Mononuclear cell (primary cell): ENCODE data around the gene HELZ2. TPM values are rescaled to one million over a fixed set of nuclear protein-coding genes. Genes with fewer than 3 reads are reported as not detected.

Source experiments
- H3K27me3 ChIP-seq: 2 replicates; pipeline ENCODE4 v1.6.0; 2011; ENCODE audit warnings: low read length, control low read depth; ENCODE audit not compliant: insufficient read depth
- H3K4me1 ChIP-seq: 2 replicates; pipeline ENCODE4 v1.5.1; 2011; ENCODE audit warnings: mild to moderate bottlenecking, low read length, control low read depth; ENCODE audit not compliant: insufficient read depth
- H3K4me3 ChIP-seq: 2 replicates; pipeline ENCODE4 v1.5.1; 2011; ENCODE audit warnings: mild to moderate bottlenecking, low read length, moderate library complexity
- H3K9me3 ChIP-seq: 2 replicates; pipeline ENCODE4 v1.5.1; 2011; ENCODE audit warnings: low read depth, mild to moderate bottlenecking, control low read depth, low read length
- total RNA-seq: library from RNA; depleted of rRNA; stranded (reverse); fragments of >200 nt; gene quantifications from one replicate; pipeline ENCODE4 v1.2.3, GENCODE V29; 2012

Gene HELZ2
- total RNA-seq, 1 donor: 49.0 TPM

DNA sequence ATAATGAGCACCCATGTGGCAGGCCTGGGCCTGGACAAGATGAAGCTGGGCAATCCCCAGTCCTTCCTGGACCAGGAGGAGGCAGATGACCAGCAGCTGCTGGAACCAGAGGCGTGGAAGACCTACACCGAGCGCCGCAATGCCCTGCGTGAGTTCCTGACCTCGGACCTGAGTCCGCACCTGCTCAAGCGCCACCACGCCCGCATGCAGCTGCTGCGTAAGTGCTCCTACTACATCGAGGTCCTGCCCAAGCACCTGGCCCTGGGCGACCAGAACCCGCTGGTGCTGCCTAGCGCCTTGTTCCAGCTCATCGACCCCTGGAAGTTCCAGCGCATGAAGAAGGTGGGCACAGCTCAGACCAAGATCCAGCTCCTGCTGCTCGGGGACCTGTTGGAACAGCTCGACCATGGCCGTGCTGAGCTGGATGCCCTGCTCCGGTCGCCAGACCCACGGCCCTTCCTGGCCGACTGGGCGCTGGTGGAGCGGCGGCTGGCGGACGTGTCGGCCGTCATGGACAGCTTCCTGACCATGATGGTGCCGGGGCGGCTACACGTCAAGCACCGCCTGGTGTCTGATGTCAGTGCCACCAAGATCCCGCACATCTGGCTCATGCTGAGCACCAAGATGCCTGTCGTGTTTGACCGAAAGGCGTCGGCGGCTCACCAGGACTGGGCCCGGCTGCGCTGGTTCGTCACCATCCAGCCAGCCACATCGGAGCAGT is 18.2 kb downstream of the HELZ2 start:
- H3K9me3 ChIP-seq: no peaks in the 10 kb centered on the region
- H3K4me1 ChIP-seq: peaks cover 21% of the 10 kb centered on the region
- H3K27me3 ChIP-seq: no peaks in the 10 kb centered on the region
- H3K4me3 ChIP-seq: no peak overlapping the region

DNA sequence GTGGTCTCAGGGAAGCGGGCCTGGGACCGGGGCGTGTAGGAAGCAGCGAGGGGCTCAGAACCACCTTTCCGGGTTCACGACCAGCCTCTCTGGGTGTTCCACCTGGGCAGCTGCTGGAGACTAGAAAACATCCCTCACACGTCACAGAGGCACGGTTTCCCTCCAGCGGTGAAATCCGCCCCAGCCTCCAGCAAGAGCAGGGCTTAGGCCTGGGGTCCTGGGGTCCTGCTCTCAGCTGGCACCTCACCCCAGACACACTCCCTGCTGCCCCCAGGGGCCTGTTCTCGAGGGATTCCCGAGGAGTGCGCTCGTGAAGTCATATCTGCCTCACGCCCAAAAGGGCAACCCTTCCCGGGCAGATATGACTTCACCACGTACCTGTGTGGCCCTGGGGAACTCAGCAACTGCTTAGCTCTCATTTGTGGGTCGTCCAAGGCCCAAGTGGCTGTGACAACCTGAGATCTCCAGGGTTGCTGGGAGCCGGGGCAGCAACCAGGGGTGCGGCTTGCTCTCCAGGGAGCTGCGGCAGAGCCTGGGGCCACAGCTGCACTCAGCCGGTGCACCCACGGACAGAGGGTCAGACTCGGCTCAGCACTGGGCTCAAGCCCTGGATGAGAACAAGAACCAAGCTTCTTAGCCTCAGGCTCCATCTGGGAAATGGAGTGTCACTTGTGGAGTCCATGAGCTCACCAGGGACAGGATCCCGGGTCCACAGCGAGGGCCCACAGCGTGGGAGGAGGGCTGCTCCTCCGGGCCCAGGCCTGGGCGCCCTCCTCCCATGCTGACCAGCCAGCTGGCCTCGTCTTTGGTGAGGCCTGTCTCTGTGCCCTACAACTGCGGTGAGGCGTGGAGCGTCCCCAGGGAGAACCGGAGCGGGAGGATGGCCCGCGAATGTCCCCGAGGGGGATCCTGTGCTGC is 19.4 kb downstream of the HELZ2 start:
- Histone ChIP-seq H3K27me3 (no peaks in the 10 kb centered on the region), H3K4me3 (no peak overlapping the region), H3K9me3 (no peaks in the 10 kb centered on the region), H3K4me1 (peaks cover 21% of the 10 kb centered on the region)

DNA sequence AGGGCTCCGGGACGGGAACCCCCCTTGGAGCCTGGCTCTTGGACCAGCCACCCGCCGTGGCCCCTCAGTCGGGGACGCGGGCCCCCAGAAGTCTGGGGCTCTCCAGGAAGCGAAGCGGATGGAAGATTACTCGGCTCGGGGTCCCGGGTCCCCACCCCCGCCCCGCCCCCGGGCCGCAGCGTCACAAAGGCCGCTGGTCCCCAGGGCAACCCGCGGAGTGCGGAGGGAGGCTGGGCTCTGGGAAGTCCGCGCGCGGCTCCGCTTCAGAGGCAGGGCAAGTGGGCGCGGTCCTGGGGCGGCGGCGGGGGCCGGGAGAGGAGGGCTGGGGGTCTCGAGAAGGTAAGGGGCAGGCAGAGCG is 20.1 kb downstream of the HELZ2 start, which contains the start of gene FNDC11:
Gene FNDC11, plus strand, starts transcription at position 227 of the 358 bp plus-strand sequence. CDS start 1,505 bp downstream, outside the sequence.
- H3K4me3 ChIP-seq: peak within 1 kb of the TSS; percentile 36
- peaks cover 21% of the 10 kb centered on the region for H3K4me1 ChIP-seq

DNA sequence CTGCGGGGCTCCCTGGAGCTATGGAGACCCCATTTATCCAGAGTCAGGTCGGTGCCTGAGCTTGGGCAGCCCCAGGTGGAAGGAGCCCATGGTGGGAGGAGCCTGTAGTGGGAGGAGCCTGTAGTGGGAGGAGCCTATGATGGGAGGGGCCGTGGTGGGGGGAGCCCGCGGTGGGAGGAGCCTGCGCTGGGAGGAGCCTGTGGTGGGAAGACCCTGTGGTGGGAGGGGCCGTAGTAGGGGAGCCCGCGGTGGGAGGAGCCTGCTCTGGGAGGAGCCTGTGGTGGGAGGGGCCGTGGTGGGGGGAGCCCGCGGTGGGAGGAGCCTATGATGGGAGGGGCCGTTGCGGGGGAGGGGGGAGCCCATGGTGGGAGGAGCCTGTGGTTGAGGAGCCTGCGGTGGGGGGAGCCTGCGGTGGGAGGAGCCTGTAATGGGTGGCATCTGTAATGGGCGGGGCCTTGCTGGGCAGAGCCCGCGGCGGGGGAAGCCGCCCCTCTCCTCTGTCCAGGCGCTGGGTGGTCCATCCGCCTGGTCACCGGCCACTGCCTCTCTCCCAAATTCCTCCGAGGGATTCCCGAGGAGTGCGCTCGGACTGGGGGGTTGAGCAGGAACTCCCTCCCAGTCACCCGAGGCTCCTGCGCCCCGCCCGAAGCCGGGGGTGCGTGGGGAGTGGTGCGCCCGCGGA is 20.6 kb downstream of the HELZ2 start:
- Histone ChIP-seq H3K9me3 (no peaks in the 10 kb centered on the region), H3K4me3 (peak overlapping the region; percentile 36), H3K27me3 (no peaks in the 10 kb centered on the region), H3K4me1 (peaks cover 21% of the 10 kb centered on the region)

More for the DNA sequence above, 20.1 kb downstream of the HELZ2 start, which contains the start of gene FNDC11:
- Histone ChIP-seq H3K27me3 (no peaks in the 10 kb centered on the region), H3K9me3 (no peaks in the 10 kb centered on the region)

DNA sequence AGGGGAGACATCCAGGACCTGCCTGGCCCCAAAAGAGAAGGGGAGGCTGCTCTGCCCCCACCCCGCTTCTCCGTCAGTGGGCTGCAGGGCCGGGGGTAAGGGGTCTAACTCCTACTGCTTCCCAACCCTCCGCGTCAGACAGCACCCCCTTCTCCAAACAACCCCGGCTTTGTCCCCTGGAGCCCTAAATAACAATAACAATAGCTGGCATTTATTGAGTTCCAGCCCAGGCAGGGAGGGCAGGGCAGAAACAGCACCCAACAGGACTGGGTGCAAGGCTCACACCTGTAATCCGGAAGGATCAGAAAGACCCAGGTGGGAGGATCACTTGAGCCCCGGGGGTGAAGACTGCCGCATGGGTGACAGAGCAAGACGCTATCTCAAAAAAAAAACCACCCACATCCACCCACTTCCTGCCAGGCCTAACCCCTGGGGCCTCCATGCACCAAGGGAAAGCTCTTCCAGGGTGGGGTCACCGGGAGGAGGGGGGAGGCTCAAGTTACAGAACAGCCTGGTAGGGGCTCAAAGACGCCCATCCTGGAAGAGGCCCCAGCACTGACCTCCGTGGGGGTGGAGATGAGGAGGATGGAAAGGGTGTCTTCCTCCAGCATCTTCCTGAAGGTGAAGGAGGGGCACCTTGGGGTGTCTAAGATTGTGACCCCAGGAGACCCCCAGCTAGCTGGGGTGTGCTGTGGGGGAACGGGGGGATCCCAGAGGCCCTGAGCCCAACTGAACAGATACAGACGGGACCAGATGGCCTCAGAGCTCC is 21.4 kb downstream of the HELZ2 start:
- Histone ChIP-seq H3K9me3 (no peaks in the 10 kb centered on the region), H3K27me3 (no peaks in the 10 kb centered on the region), H3K4me3 (no peak overlapping the region), H3K4me1 (peaks cover 21% of the 10 kb centered on the region)

DNA sequence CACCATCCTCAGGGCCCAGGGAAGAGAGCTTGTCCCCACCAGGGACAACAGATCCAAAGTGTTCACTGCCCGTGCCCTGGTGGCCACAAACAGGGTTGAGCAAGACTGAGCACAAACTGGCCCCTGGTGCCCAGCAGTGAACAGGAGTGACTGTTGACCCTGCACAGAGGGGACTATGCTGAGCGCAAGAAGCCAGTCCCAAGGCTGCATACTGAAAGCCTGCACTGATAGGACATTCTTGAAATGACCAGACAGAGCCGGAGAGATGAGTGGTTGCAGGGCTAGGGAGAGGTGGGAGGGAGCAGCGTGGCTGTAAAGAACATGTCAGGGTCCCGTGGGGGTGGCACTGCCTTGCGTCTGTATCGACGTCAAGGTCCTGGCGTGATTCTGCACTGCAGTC is 23.0 kb downstream of the HELZ2 start:
- Histone ChIP-seq H3K4me3 (no peak overlapping the region), H3K4me1 (peaks cover 21% of the 10 kb centered on the region), H3K9me3 (no peaks in the 10 kb centered on the region), H3K27me3 (no peaks in the 10 kb centered on the region)

DNA sequence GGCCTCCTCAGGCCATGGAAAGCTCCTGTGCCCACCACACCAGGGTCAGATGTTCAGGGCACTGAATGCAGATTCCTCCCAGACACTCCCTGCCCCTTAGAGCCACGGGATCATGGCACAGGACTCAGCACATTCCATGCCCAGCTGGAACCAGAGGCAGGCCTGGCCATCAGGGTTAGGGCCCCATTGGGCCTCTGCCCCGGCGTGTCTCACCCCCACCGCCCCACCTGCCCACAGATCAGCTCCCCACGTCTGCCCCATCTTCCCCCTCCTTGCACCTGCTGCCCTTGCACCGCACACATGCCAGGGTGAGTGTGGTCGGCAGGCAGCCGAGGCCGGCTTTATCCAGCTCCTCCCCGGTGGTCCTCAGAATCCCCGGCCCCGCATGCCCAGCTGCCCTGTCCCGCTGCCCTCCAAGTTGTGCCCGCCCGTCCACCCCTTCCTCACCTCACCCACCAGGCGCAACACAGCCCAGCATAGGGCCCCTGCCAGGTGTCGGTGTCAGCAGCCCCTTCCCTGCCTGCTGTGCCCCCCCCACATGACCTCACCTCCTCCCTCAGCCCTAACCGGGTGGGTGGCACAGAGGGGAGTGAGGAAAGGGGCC is 24.3 kb downstream of the HELZ2 start:
- Histone ChIP-seq H3K9me3 (no peaks in the 10 kb centered on the region), H3K4me1 (peaks cover 21% of the 10 kb centered on the region), H3K27me3 (no peaks in the 10 kb centered on the region), H3K4me3 (no peak overlapping the region)

DNA sequence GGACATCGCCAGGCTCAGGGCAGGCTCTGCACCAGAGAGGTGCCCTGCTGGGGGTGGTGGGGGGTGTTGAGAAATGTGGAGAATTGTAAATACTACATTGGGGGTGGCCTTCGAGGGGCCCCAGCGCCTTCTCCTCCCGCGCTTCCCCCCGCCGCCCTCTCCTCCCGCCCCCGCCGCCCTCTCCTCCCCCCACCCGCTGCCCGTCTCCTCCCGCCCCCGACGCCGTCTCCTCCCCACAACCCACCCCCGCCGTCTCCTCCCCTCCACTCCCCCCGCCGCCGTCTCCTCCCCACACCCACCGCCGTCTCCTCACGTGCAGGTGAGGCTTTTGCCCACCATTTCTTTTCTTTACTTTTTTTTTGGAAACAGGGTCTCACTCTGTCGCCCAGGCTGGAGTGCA is 25.0 kb downstream of the HELZ2 start:
- H3K9me3 ChIP-seq: no peaks in the 10 kb centered on the region
- H3K27me3 ChIP-seq: no peaks in the 10 kb centered on the region
- peaks cover 17% of the 10 kb centered on the region for H3K4me1 ChIP-seq
- H3K4me3 ChIP-seq: no peak overlapping the region

DNA sequence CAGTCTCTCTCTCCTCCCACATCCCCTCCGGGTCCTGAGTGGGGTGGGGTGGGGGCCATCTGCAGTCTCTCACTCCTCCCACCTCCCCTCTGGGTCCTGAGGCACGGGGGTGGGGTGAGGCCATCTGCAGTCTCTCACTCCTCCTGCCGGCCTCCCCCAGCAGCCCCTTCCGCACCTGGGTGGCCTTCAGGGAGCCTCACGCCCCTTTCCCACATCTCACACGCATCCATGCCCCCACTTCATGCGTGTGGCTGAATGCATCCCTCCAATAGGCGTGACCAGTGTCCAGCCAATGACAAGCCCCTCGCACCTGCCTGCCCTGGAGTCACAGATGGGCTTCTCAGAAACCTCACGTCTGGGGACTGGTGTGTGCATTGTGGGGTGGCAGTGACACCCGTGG is 25.5 kb downstream of the HELZ2 start:
- no peak overlapping the region for H3K4me3 ChIP-seq
- H3K4me1 ChIP-seq: peaks cover 14% of the 10 kb centered on the region
- H3K27me3 ChIP-seq: no peaks in the 10 kb centered on the region
- H3K9me3 ChIP-seq: no peaks in the 10 kb centered on the region

DNA sequence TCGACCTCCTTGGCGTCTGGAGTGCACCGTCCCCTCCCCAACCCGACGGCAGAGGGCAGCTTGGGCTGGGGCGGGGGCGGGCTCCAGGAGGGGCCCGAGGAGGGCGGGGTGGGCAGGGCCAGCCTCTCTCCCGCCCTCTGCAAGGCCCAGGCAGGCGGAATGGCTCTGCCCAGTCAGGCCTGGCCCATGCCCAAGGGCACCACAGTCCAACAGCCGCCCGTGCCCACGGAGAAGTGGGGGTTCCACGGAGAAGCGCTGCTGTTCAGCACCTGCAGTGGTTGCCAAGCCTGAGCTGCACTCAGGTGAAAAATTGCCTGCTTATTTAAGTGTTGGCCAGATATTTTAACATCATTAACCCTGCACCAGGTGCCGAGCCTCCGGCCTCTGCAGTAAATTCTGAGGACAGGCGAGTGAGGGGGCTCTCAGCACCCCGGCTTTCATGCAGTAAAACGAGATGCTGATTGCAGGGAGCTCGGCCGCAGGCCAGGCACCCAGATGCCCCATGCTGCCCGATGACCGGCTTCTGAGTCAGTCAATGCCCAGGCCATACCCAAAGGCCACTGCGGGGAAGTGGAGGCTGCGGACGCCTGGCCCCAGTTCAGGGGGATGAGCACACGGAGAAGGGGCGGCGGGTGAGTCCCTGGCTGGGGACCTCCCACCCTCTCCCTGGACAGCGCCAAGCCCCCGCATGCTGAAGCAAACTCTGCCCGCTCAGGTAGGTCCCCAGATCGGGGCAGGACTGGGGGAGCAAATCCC is 26.1 kb downstream of the HELZ2 start, which contains the start of gene SRMS:
Gene SRMS, minus strand, starts transcription at position 25 of the 756 bp plus-strand sequence. CDS start 286 bp downstream, outside the sequence.
- Histone ChIP-seq H3K27me3 (no peaks in the 10 kb centered on the region), H3K9me3 (no peaks in the 10 kb centered on the region), H3K4me3 (no peak within 1 kb of the TSS), H3K4me1 (peaks cover 9% of the 10 kb centered on the region)

DNA sequence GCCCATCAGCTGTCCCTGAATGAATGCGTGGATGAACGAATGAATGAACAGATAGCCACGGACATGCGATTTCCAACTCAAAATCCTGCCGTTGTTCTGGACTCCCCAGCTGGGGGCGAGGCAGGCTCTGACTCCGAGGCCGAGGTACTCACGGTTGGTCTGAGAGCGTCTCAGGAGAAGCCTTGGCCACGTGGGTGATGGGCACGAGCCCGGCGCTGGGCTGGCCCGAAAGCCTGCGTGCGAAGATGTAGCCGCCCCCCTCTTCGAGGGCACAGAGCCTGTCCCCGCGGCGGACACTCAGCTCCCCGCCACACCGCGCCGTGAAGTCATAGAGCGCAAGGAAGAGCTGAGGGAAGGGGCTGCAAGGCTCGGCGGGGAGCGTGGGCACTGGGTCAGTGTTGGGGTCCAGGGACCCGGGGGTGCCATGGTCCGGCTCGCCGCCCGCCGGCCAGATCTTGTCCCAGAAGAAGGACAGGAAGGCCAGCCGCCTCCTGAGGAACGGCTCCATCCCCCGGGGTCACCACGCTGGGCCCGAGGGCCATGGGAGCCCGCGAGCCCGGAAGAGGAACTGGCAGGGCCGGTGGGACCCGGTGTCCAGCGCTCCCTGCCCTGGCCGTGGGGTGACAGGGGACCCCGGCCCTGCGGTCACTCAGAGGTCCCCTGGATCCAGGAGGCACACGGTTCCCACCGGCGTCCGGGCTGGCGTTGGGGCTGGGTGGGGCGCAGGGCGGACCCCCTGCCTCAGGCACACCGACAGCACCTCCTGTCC is 26.9 kb downstream of the HELZ2 start:
- no peaks in the 10 kb centered on the region for H3K9me3 ChIP-seq
- H3K4me3 ChIP-seq: no peak overlapping the region
- H3K4me1 ChIP-seq: peaks cover 2% of the 10 kb centered on the region
- H3K27me3 ChIP-seq: no peaks in the 10 kb centered on the region

DNA sequence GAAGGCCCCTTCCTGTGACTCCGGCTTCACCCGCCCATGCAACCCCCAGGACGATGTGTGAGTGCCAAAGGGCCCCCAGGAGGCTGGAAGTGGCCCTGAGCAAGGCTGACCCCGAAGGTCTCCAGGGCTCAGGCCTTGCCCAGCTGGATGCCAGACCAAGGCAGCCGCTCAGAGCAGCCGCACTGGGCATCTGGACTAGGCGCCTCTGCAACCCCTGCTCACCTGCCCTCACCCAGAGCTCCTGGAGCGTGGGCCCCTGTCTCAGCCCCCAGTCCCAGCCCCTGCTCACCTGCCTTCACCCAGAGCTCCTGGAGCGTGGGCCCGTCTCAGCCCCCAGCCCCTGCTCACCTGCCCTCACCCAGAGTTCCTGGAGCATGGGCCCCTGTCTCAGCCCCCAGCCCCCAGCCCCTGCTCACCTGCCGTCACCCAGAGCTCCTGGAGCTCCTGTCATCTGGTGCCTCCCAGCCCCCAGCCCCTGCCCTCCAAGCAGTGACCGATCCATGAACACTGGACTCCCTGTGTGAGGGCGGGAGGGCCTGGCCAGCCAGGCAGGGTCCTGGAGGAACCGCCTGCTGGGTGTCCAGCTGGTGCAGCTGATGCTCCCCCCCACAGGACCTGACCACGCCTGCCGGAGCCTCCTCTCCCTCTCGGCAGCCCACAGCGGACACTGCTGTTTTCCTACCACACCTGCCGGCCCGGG is 27.6 kb downstream of the HELZ2 start:
- Histone ChIP-seq H3K4me3 (no peak overlapping the region), H3K9me3 (no peaks in the 10 kb centered on the region), H3K4me1 (no peaks in the 10 kb centered on the region), H3K27me3 (no peaks in the 10 kb centered on the region)
